IMR-90 (cell line): ENCODE results near the gene ZBTB24. TPM values are rescaled to one million over a fixed set of nuclear protein-coding genes. Genes with fewer than 3 reads are reported as not detected.

Experiments
- ATAC-seq: fragments of 200-7000 bp; cut with Tn5 transposase; 2 replicates; pipeline ENCODE4 v1.9.1; 2020; ENCODE audit warnings: low read depth, mild to moderate bottlenecking, moderate library complexity
- BruUV-seq: library from RNA; stranded (reverse); fragments of 400-500 nt; replicated peaks from 2 replicates; lab custom pipeline; 2021; lab: Mats Ljungman, UMichigan
- CTCF ChIA-PET: fragments of 300-600 bp; formaldehyde crosslinking; extraction: SDS; loops from one replicate; lab custom pipeline; 2021; ENCODE audit warnings: antibody characterized with exemption; lab: Yijun Ruan, JAX
- POLR2A ChIA-PET: fragments of 300-600 bp; sonication (Branson Sonifier 250); formaldehyde crosslinking; loops from one replicate; lab custom pipeline; 2022; ENCODE audit warnings: antibody characterized with exemption; ENCODE audit not compliant: unreplicated experiment; lab: Charles Lee
- DNase-seq: peaks from one replicate; pipeline ENCODE4 v3.0.0; 2013
- H2AFZ ChIP-seq: replicated peaks from 2 replicates; pipeline ENCODE3; 2013; ENCODE audit warnings: low read length, mild to moderate bottlenecking; ENCODE audit not compliant: poor library complexity
- H2AK5ac ChIP-seq: 2 replicates; pipeline ENCODE4 v1.6.1; 2013; ENCODE audit warnings: low read depth, low read length, inconsistent platforms
- H2AK9ac ChIP-seq: replicated peaks from 2 replicates; pipeline ENCODE3; 2013; ENCODE audit warnings: mild to moderate bottlenecking, low read depth, low read length, moderate library complexity; ENCODE audit not compliant: poor library complexity
- H2BK120ac ChIP-seq: 2 replicates; pipeline ENCODE4 v1.6.1; 2013; ENCODE audit warnings: low read depth, low read length, inconsistent platforms
- H2BK15ac ChIP-seq: 3 replicates; pipeline ENCODE4 v1.6.1; 2013; ENCODE audit warnings: low read depth, low read length, inconsistent platforms
- H2BK20ac ChIP-seq: 2 replicates; pipeline ENCODE4 v1.6.1; 2013; ENCODE audit warnings: low read depth, mild to moderate bottlenecking, inconsistent platforms, low read length, moderate library complexity
- H2BK5ac ChIP-seq: 2 replicates; pipeline ENCODE4 v1.6.1; 2013; ENCODE audit warnings: mild to moderate bottlenecking, low read depth, low read length, inconsistent platforms; ENCODE audit not compliant: poor library complexity, severe bottlenecking
- H3K14ac ChIP-seq: replicated peaks from 2 replicates; pipeline ENCODE4 v1.6.1; 2013; ENCODE audit warnings: low read depth, low read length, inconsistent platforms
- H3K18ac ChIP-seq: 2 replicates; pipeline ENCODE4 v1.6.1; 2013; ENCODE audit warnings: low read depth, low read length, control low read depth
- H3K23ac ChIP-seq: 2 replicates; pipeline ENCODE4 v1.6.1; 2013; ENCODE audit warnings: low read depth, low read length, inconsistent platforms
- H3K27ac ChIP-seq: 2 replicates; pipeline ENCODE4 v1.5.1; 2013; ENCODE audit warnings: mild to moderate bottlenecking, control low read depth, low read length; ENCODE audit not compliant: insufficient read depth
- H3K27me3 ChIP-seq: 2 replicates; pipeline ENCODE4 v1.6.1; 2013; ENCODE audit warnings: low read length; ENCODE audit not compliant: control insufficient read depth, insufficient read depth
- H3K36me3 ChIP-seq: 2 replicates; pipeline ENCODE4 v1.6.1; 2013; ENCODE audit warnings: low read length, mixed read lengths; ENCODE audit not compliant: control insufficient read depth, insufficient read depth
- H3K4ac ChIP-seq: 2 replicates; pipeline ENCODE4 v1.6.1; 2013; ENCODE audit warnings: low read depth, low read length, inconsistent platforms
- H3K4me1 ChIP-seq: 2 replicates; pipeline ENCODE4 v1.6.1; 2013; ENCODE audit warnings: low read length, mixed read lengths; ENCODE audit not compliant: control insufficient read depth, insufficient read depth
- H3K4me2 ChIP-seq: 2 replicates; pipeline ENCODE4 v1.6.1; 2013; ENCODE audit warnings: low read depth, mild to moderate bottlenecking, control low read depth, low read length, moderate library complexity
- H3K4me3 ChIP-seq: 2 replicates; pipeline ENCODE4 v1.5.1; 2013; ENCODE audit warnings: low read depth, mild to moderate bottlenecking, control low read depth, low read length, moderate library complexity; ENCODE audit not compliant: insufficient read depth
- H3K56ac ChIP-seq: 2 replicates; pipeline ENCODE4 v1.6.1; 2013; ENCODE audit warnings: low read length, inconsistent platforms; ENCODE audit not compliant: insufficient read depth; ENCODE audit errors: extremely low read depth
- H3K79me1 ChIP-seq, 2 experiments: 2 replicates each; pipeline ENCODE4 v1.6.1; 2013; ENCODE audit warnings: low read length in 2 of 2, inconsistent platforms in 1 of 2, low read depth in 1 of 2
- H3K9ac ChIP-seq: 2 replicates; pipeline ENCODE4 v1.6.1; 2013; ENCODE audit warnings: low read depth, low read length, control low read depth
- H3K9me1 ChIP-seq: 2 replicates; pipeline ENCODE4 v1.6.1; 2013; ENCODE audit warnings: low read length, inconsistent platforms; ENCODE audit not compliant: insufficient read depth
- H3K9me3 ChIP-seq: 2 replicates; pipeline ENCODE4 v1.6.1; 2013; ENCODE audit warnings: low read length; ENCODE audit not compliant: control insufficient read depth, insufficient read depth
- H4K20me1 ChIP-seq: 2 replicates; pipeline ENCODE4 v1.6.1; 2013; ENCODE audit warnings: low read length, inconsistent platforms; ENCODE audit not compliant: insufficient read depth
- H4K5ac ChIP-seq: 2 replicates; pipeline ENCODE4 v1.6.1; 2013; ENCODE audit warnings: mild to moderate bottlenecking, low read depth, low read length, control low read depth
- H4K8ac ChIP-seq, 2 experiments: 2 replicates each; pipeline ENCODE4 v1.6.1; 2013; ENCODE audit warnings: low read depth in 2 of 2, low read length in 2 of 2, control low read depth in 1 of 2, inconsistent platforms in 1 of 2
- H4K91ac ChIP-seq: 2 replicates; pipeline ENCODE4 v1.6.1; 2013; ENCODE audit warnings: low read depth, low read length, inconsistent platforms; ENCODE audit not compliant: insufficient read depth
- FOS ChIP-seq: fragments of 150-350 bp; IDR thresholded peaks from 2 replicates; pipeline ENCODE4 v1.6.1; 2016; ENCODE audit warnings: low read depth, low read length
- MAFK ChIP-seq: IDR thresholded peaks from 2 replicates; pipeline ENCODE4 v1.6.1; 2012; ENCODE audit warnings: low read depth, low read length, improper control_type of control experiment
- MAZ ChIP-seq: IDR thresholded peaks from 2 replicates; pipeline ENCODE4 v1.6.1; 2012; ENCODE audit warnings: low read depth, mild to moderate bottlenecking, low read length, improper control_type of control experiment, moderate library complexity, borderline replicate concordance
- MXI1 ChIP-seq: IDR thresholded peaks from 2 replicates; pipeline ENCODE4 v1.6.1; 2012; ENCODE audit warnings: low read depth, mild to moderate bottlenecking, low read length, moderate library complexity, borderline replicate concordance
- NFE2L2 ChIP-seq: fragments of 150-350 bp; IDR thresholded peaks from 2 replicates; pipeline ENCODE4 v1.6.1; 2016; ENCODE audit warnings: low read depth, mild to moderate bottlenecking, low read length
- POLR2A ChIP-seq: IDR thresholded peaks from 2 replicates; pipeline ENCODE4 v1.6.1; 2012; ENCODE audit warnings: mild to moderate bottlenecking, low read depth, low read length
- RAD21 ChIP-seq: IDR thresholded peaks from 2 replicates; pipeline ENCODE4 v1.6.1; 2012; ENCODE audit warnings: low read length, improper control_type of control experiment
- RCOR1 ChIP-seq: IDR thresholded peaks from 2 replicates; pipeline ENCODE4 v1.6.1; 2012; ENCODE audit warnings: mild to moderate bottlenecking, low read length, improper control_type of control experiment; ENCODE audit not compliant: insufficient replicate concordance
- RFX5 ChIP-seq: IDR thresholded peaks from 2 replicates; pipeline ENCODE4 v1.8.0; 2012; ENCODE audit warnings: low read depth, mild to moderate bottlenecking, low read length, moderate library complexity
- SMC3 ChIP-seq: fragments of 150-350 bp; IDR thresholded peaks from 2 replicates; pipeline ENCODE4 v1.6.1; 2016; ENCODE audit warnings: low read depth, mild to moderate bottlenecking, antibody characterized with exemption, low read length, moderate library complexity
- WGBS, 2 experiments: methylation state at CpG; one replicate each; pipeline versions ENCODE4 v1.1.5 to v1.1.7; 2013; ENCODE audit warnings: missing lambda C conversion rate in 2 of 2; ENCODE audit not compliant: insufficient read length in 1 of 2; ENCODE audit errors: extremely low coverage in 2 of 2; 5-methylcytosine and 5-hydroxymethylcytosine counted together
- dilution Hi-C: fragments of 300-500 bp; cut with HindIII; formaldehyde crosslinking; loops from one replicate; pipeline ENCODE4 v1.14.3; 2018; ENCODE audit warnings: low sequenced_read_pairs; ENCODE audit not compliant: unreplicated experiment
- in situ Hi-C: fragments of 300-500 bp; cut with MboI; formaldehyde crosslinking; loops from 3 replicates; pipeline ENCODE4 v1.14.3; 2019; ENCODE audit warnings: low sequenced_read_pairs, inconsistent platforms, mixed read lengths
- intact Hi-C: fragments of 100-400 bp; cut with micrococcal nuclease; formaldehyde crosslinking; loops from 2 replicates; pipeline ENCODE4 v1.10.0; 2022
- polyA plus RNA-seq, 3 experiments: library from polyadenylated mRNA; depleted of rRNA; stranded (reverse); fragments of >200 nt; gene quantifications; 2 replicates each; pipeline ENCODE4 v1.2.3, GENCODE V29; 2012; ENCODE audit warnings: low replicate concordance in 1 of 3
- total RNA-seq: library from RNA; depleted of rRNA; stranded (reverse); fragments of >200 nt; gene quantifications from 2 replicates; pipeline ENCODE4 v1.2.3, GENCODE V29; 2012
- TF ChIP-seq, protein P1 (sequence below): fragments of 150-350 bp; IDR thresholded peaks from 2 replicates; pipeline ENCODE4 v1.6.1; 2017; ENCODE audit warnings: mild to moderate bottlenecking, antibody characterized with exemption, low read length, low read depth
- TF ChIP-seq, protein P2 (sequence below): conservative IDR thresholded peaks from 2 replicates; pipeline ENCODE4 v1.5.1; 2012; ENCODE audit warnings: mild to moderate bottlenecking, low read depth, low read length, improper control_type of control experiment

ZBTB24 gene
- total and polyA plus RNA-seq, 2 of the 4 experiments (the other 2 are of a cell fraction), result 2.3 to 7.9 TPM

DNA sequence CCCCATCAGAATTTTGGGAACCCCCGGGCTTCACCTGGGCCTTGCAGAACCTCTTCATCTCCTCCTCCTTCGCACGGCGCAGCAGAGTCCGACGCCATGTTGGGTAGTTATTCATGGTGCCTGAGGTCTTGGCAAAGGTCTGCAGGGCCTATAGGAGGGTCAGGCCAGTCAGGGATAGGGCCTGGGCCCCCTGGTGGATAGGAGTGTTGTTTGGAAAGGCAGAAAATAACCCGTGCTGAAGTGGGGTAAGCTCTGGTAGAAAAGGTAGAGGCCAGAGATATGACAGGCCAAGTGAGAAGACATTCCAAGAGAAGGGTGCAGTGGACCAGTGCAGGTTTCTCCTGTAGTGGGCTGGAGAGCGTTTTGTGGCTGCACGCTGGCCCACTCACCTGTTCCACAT, 37.6 kb downstream of the ZBTB24 start:
- H3K36me3 ChIP-seq, result peaks cover 64% of the 10 kb centered on the region
- H3K4me3 ChIP-seq, result no peak overlapping the region
- peaks cover 18% of the 10 kb centered on the region for H3K9me1 ChIP-seq
- no peak overlapping the region for H3K23ac ChIP-seq
- TF ChIP-seq MAZ, result no peak
- TF ChIP-seq, protein P1, sequence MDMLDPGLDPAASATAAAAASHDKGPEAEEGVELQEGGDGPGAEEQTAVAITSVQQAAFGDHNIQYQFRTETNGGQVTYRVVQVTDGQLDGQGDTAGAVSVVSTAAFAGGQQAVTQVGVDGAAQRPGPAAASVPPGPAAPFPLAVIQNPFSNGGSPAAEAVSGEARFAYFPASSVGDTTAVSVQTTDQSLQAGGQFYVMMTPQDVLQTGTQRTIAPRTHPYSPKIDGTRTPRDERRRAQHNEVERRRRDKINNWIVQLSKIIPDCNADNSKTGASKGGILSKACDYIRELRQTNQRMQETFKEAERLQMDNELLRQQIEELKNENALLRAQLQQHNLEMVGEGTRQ, result no peak
- TF ChIP-seq RFX5, result no peak
- TF ChIP-seq MXI1, result no peak
- TF ChIP-seq RCOR1, result no peak
- TF ChIP-seq MAFK, result no peak
- no peak for TF ChIP-seq POLR2A
- TF ChIP-seq RAD21, result no peak
- no peak; the same call in 1 of the 2 replicates for TF ChIP-seq SMC3
- TF ChIP-seq NFE2L2, result no peak
- TF ChIP-seq, protein P2, sequence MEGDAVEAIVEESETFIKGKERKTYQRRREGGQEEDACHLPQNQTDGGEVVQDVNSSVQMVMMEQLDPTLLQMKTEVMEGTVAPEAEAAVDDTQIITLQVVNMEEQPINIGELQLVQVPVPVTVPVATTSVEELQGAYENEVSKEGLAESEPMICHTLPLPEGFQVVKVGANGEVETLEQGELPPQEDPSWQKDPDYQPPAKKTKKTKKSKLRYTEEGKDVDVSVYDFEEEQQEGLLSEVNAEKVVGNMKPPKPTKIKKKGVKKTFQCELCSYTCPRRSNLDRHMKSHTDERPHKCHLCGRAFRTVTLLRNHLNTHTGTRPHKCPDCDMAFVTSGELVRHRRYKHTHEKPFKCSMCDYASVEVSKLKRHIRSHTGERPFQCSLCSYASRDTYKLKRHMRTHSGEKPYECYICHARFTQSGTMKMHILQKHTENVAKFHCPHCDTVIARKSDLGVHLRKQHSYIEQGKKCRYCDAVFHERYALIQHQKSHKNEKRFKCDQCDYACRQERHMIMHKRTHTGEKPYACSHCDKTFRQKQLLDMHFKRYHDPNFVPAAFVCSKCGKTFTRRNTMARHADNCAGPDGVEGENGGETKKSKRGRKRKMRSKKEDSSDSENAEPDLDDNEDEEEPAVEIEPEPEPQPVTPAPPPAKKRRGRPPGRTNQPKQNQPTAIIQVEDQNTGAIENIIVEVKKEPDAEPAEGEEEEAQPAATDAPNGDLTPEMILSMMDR, result no peak
- TF ChIP-seq FOS, result no peak
- POLR2A ChIA-PET, result no interaction called here
- DNase-seq, result no peak
- intact Hi-C loops (no loop called here), in situ Hi-C loops (no loop called here), dilution Hi-C loops (no loop called here)
- no peak overlapping the region for H3K27ac ChIP-seq
- no peak overlapping the region for H3K4ac ChIP-seq
- peaks cover 0 to 18% of the 10 kb centered on the region in 2 experiments; a peak in 3 of 4 replicates for H3K79me1 ChIP-seq
- H2AK5ac ChIP-seq, result no peak overlapping the region
- ATAC-seq, result no peak
- no peak overlapping the region for H3K9ac ChIP-seq
- CTCF ChIA-PET, result no interaction called here
- H2BK15ac ChIP-seq, result no peak overlapping the region
- no peak overlapping the region for H2BK20ac ChIP-seq
- no peak overlapping the region for H4K8ac ChIP-seq
- no peak overlapping the region for H2BK5ac ChIP-seq
- H2AFZ ChIP-seq, result no peak overlapping the region
- H3K4me1 ChIP-seq, result peaks cover 8% of the 10 kb centered on the region
- H3K4me2 ChIP-seq, result no peak overlapping the region
- H2BK120ac ChIP-seq, result no peak overlapping the region
- H4K5ac ChIP-seq, result no peak overlapping the region
- no TSS peak for BruUV-seq
- H3K9me3 ChIP-seq, result no peaks in the 10 kb centered on the region
- H3K56ac ChIP-seq, result no peak overlapping the region
- H4K20me1 ChIP-seq, result peaks cover 7% of the 10 kb centered on the region; the same call in 1 of the 2 replicates
- H3K27me3 ChIP-seq, result no peaks in the 10 kb centered on the region
- no peak overlapping the region for H3K18ac ChIP-seq
- WGBS, 2 experiments, result 79% methylated on average over 2 of the region's 9 CpGs; no CpG with 5 or more reads in 1 of the 2 experiments
- no peak overlapping the region for H4K91ac ChIP-seq
- no peak overlapping the region for H3K14ac ChIP-seq
- no peak overlapping the region for H2AK9ac ChIP-seq
